GM23338 (cell line): ENCODE data around the gene FAM3D. TPM values are rescaled to one million over a fixed set of nuclear protein-coding genes. Genes with fewer than 3 reads are reported as not detected.

Source experiments
- ATAC-seq: fragments of 200-7000 bp; cut with Tn5 transposase; 3 replicates; pipeline ENCODE4 v1.9.1; 2020
- DNase-seq: peaks from one replicate; pipeline ENCODE4 v3.0.0-alpha.2; 2015; ENCODE audit warnings: low spot score
- H2AFZ ChIP-seq: fragments of 200-600 bp; sonication (generic); 2 replicates; pipeline ENCODE4 v1.8.0; 2016; ENCODE audit warnings: antibody characterized with exemption, mild to moderate bottlenecking, moderate library complexity
- H3F3A ChIP-seq: fragments of 200-600 bp; sonication (generic); replicated peaks from 2 replicates; pipeline ENCODE4 v1.8.0; 2017; ENCODE audit warnings: antibody characterized with exemption, mixed run types, low read depth
- H3K27ac ChIP-seq: fragments of 200-600 bp; sonication (generic); 2 replicates; pipeline ENCODE4 v1.6.1; 2016; ENCODE audit warnings: low read depth
- H3K27me3 ChIP-seq: fragments of 200-600 bp; sonication (generic); 2 replicates; pipeline ENCODE4 v1.8.0; 2016; ENCODE audit warnings: mild to moderate bottlenecking, mixed run types, moderate library complexity; ENCODE audit not compliant: insufficient read depth
- H3K36me3 ChIP-seq: fragments of 200-600 bp; sonication (generic); 2 replicates; pipeline ENCODE4 v1.8.0; 2016; ENCODE audit warnings: mild to moderate bottlenecking; ENCODE audit not compliant: insufficient read depth
- H3K4me1 ChIP-seq: fragments of 200-600 bp; sonication (generic); 2 replicates; pipeline ENCODE4 v1.8.0; 2016; ENCODE audit warnings: mild to moderate bottlenecking, moderate library complexity; ENCODE audit not compliant: insufficient read depth
- H3K4me2 ChIP-seq: fragments of 200-600 bp; sonication (generic); 2 replicates; pipeline ENCODE4 v1.7.1; 2017; ENCODE audit warnings: mixed run types
- H3K4me3 ChIP-seq: fragments of 200-600 bp; sonication (generic); 2 replicates; pipeline ENCODE4 v1.6.1; 2016; ENCODE audit warnings: mixed run types
- H3K79me2 ChIP-seq: fragments of 200-600 bp; sonication (generic); replicated peaks from 2 replicates; pipeline ENCODE4 v1.8.0; 2017; ENCODE audit warnings: mild to moderate bottlenecking; ENCODE audit not compliant: insufficient read depth
- H3K9me2 ChIP-seq: fragments of 200-600 bp; sonication (generic); 2 replicates; pipeline ENCODE4 v1.8.0; 2017; ENCODE audit not compliant: insufficient read depth
- H4K20me1 ChIP-seq: fragments of 200-600 bp; sonication (generic); replicated peaks from 2 replicates; pipeline ENCODE4 v1.8.0; 2017; ENCODE audit warnings: mild to moderate bottlenecking; ENCODE audit not compliant: insufficient read depth
- H3K27ac Mint-ChIP-seq: 2 replicates; pipeline ENCODE4 v1.8.0; 2020; ENCODE audit warnings: inconsistent platforms, mild to moderate bottlenecking, moderate library complexity, mixed read lengths
- H3K27me3 Mint-ChIP-seq: 3 replicates; pipeline ENCODE4 v1.8.0; 2022; ENCODE audit warnings: low read depth, mild to moderate bottlenecking, moderate library complexity, mixed read lengths, inconsistent platforms; ENCODE audit not compliant: insufficient read depth, poor library complexity
- H3K36me3 Mint-ChIP-seq: 3 replicates; pipeline ENCODE4 v1.8.0; 2021; ENCODE audit warnings: low read depth, mild to moderate bottlenecking, inconsistent platforms, moderate library complexity, mixed read lengths
- H3K4me1 Mint-ChIP-seq: 3 replicates; pipeline ENCODE4 v1.8.0; 2020; ENCODE audit warnings: mild to moderate bottlenecking, inconsistent platforms, mixed read lengths
- H3K4me3 Mint-ChIP-seq: 3 replicates; pipeline ENCODE4 v1.8.0; 2021; ENCODE audit warnings: moderate library complexity, mild to moderate bottlenecking, inconsistent platforms, mixed read lengths
- H3K9me3 Mint-ChIP-seq: 3 replicates; pipeline ENCODE4 v1.8.0; 2020; ENCODE audit warnings: moderate library complexity, mild to moderate bottlenecking, inconsistent platforms, mixed read lengths
- ETS1 ChIP-seq: IDR thresholded peaks from 2 replicates; pipeline ENCODE4 v1.6.1; 2016; ENCODE audit warnings: antibody characterized with exemption
- JUNB ChIP-seq: IDR thresholded peaks from one replicate; pipeline ENCODE4 v1.6.1; 2016; ENCODE audit warnings: antibody characterized with exemption; ENCODE audit not compliant: unreplicated experiment
- POLR2AphosphoS5 ChIP-seq: IDR thresholded peaks from 2 replicates; pipeline ENCODE4 v1.6.1; 2016; ENCODE audit warnings: antibody characterized with exemption, low read depth
- REST ChIP-seq: IDR thresholded peaks from one replicate; pipeline ENCODE4 v1.6.1; 2018; ENCODE audit warnings: antibody characterized with exemption; ENCODE audit not compliant: unreplicated experiment
- ZNF114 ChIP-seq: fragments of 250-450 bp; sonication (Bioruptor Pico); IDR thresholded peaks from 2 replicates; pipeline ENCODE4 v1.5.0; 2020; ENCODE audit warnings: mild to moderate bottlenecking, moderate library complexity
- polyA plus RNA-seq: library from polyadenylated mRNA; unstranded; fragments of >200 nt; fragmentation: Nextera tagmentation; extraction: Ambion mirVana; gene quantifications from 2 replicates; pipeline ENCODE4 v1.2.1, GENCODE V29; 2016
- total RNA-seq: library from RNA; depleted of rRNA; stranded (reverse); fragments of >200 nt; shearing (Covaris generic); gene quantifications from 2 replicates; pipeline ENCODE4 v1.2.3, GENCODE V29; 2014
- TF ChIP-seq, protein P1 (sequence below): fragments of 250-450 bp; sonication (Bioruptor Pico); IDR thresholded peaks from 2 replicates; pipeline ENCODE4 v1.5.0; 2020; ENCODE audit warnings: mild to moderate bottlenecking, moderate library complexity

FAM3D gene
- total and polyA plus RNA-seq, 2 experiments from 2014 or later, result 0.26 TPM; not detected in 1

DNA sequence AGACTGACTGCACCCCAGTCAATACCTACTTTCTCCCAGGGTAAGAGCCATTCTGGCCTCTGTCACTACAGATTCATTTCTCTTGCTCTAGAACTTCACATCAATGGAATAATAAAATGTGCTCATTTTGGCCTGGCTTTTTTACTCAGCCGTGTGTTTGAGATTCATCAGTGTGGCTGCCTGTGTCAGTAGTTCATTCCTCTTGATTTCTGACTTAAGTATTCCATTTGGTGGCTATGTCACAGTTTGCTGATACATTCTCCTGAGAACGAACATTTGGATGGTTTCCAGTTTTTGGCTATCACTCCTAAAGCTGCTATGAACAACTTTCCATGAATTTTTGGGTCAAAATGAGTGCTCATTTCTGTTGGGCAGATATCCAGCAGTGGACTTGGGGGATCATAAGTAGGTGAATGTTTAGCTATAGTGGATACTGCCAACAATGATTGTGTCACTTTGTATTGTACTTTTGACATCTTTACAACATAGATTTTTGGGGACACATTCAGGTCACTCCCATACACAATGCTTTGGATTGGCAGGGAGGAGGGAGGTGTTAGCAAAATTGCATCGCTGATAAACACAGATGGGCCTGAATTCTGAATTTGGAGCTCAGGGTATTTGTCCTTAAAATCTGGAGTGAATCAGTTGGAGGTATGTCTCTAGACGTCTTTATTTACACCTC is 69.6 kb downstream of the FAM3D start (continued):
- TF ChIP-seq, protein P1, sequence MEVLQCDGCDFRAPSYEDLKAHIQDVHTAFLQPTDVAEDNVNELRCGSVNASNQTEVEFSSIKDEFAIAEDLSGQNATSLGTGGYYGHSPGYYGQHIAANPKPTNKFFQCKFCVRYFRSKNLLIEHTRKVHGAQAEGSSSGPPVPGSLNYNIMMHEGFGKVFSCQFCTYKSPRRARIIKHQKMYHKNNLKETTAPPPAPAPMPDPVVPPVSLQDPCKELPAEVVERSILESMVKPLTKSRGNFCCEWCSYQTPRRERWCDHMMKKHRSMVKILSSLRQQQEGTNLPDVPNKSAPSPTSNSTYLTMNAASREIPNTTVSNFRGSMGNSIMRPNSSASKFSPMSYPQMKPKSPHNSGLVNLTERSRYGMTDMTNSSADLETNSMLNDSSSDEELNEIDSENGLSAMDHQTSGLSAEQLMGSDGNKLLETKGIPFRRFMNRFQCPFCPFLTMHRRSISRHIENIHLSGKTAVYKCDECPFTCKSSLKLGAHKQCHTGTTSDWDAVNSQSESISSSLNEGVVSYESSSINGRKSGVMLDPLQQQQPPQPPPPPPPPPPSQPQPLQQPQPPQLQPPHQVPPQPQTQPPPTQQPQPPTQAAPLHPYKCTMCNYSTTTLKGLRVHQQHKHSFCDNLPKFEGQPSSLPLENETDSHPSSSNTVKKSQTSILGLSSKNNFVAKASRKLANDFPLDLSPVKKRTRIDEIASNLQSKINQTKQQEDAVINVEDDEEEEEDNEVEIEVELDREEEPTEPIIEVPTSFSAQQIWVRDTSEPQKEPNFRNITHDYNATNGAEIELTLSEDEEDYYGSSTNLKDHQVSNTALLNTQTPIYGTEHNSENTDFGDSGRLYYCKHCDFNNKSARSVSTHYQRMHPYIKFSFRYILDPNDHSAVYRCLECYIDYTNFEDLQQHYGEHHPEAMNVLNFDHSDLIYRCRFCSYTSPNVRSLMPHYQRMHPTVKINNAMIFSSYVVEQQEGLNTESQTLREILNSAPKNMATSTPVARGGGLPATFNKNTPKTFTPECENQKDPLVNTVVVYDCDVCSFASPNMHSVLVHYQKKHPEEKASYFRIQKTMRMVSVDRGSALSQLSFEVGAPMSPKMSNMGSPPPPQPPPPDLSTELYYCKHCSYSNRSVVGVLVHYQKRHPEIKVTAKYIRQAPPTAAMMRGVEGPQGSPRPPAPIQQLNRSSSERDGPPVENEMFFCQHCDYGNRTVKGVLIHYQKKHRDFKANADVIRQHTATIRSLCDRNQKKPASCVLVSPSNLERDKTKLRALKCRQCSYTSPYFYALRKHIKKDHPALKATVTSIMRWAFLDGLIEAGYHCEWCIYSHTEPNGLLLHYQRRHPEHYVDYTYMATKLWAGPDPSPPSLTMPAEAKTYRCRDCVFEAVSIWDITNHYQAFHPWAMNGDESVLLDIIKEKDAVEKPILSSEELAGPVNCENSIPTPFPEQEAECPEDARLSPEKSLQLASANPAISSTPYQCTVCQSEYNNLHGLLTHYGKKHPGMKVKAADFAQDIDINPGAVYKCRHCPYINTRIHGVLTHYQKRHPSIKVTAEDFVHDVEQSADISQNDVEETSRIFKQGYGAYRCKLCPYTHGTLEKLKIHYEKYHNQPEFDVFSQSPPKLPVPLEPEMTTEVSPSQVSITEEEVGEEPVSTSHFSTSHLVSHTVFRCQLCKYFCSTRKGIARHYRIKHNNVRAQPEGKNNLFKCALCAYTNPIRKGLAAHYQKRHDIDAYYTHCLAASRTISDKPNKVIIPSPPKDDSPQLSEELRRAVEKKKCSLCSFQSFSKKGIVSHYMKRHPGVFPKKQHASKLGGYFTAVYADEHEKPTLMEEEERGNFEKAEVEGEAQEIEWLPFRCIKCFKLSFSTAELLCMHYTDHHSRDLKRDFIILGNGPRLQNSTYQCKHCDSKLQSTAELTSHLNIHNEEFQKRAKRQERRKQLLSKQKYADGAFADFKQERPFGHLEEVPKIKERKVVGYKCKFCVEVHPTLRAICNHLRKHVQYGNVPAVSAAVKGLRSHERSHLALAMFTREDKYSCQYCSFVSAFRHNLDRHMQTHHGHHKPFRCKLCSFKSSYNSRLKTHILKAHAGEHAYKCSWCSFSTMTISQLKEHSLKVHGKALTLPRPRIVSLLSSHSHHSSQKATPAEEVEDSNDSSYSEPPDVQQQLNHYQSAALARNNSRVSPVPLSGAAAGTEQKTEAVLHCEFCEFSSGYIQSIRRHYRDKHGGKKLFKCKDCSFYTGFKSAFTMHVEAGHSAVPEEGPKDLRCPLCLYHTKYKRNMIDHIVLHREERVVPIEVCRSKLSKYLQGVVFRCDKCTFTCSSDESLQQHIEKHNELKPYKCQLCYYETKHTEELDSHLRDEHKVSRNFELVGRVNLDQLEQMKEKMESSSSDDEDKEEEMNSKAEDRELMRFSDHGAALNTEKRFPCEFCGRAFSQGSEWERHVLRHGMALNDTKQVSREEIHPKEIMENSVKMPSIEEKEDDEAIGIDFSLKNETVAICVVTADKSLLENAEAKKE, result no peak
- no peak for TF ChIP-seq ZNF114 (CRISPR knock-in tag)
- no peak for TF ChIP-seq JUNB
- no peak for TF ChIP-seq POLR2AphosphoS5
- TF ChIP-seq REST, result no peak

DNA sequence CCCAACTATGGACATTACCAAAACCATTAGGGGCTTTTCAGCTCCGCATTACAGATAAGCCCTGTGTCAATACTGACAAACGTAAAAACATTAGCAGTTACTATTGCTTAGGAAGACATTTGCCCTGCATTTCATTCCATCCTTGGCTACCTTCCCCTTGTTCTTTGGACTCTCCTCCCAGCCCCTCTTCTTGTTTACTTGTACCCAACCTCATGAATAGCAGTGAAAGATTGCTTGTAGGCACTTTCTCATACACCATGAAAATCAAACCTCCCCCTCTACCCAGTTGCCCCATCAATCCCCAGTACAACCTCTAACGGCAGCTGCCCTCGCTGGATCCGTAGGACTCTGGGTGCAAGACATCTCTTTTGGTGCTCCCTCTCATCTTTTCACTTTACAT is 72.5 kb downstream of the FAM3D start:
- Mint-ChIP-seq H3K36me3 (no peaks in the 10 kb centered on the region), H3K9me3 (no peaks in the 10 kb centered on the region), H3K27me3 (peaks cover 2% of the 10 kb centered on the region), H3K4me3 (no peak overlapping the region), H3K27ac (no peak overlapping the region), H3K4me1 (peaks cover 5% of the 10 kb centered on the region; the same call in 2 of the 3 replicates)
- H3K79me2 ChIP-seq, result no peaks in the 10 kb centered on the region
- no peak overlapping the region for H3K27ac ChIP-seq
- no peaks in the 10 kb centered on the region for H3K27me3 ChIP-seq
- DNase-seq (no peak), ATAC-seq (no peak)
- H3K9me2 ChIP-seq, result no peaks in the 10 kb centered on the region
- H3K4me1 ChIP-seq, result no peaks in the 10 kb centered on the region
- no peaks in the 10 kb centered on the region for H3F3A ChIP-seq
- no peaks in the 10 kb centered on the region for H3K36me3 ChIP-seq
- H4K20me1 ChIP-seq, result no peaks in the 10 kb centered on the region
- no peak overlapping the region for H3K4me3 ChIP-seq
- no peak overlapping the region for H3K4me2 ChIP-seq
- H2AFZ ChIP-seq, result no peak overlapping the region
- TF ChIP-seq ETS1, result no peak
- no peak for TF ChIP-seq POLR2AphosphoS5
- TF ChIP-seq ZNF114 (CRISPR knock-in tag), result no peak
- no peak for TF ChIP-seq REST
